Measurements from ENCODE around the gene MACROD2.

The MACROD2 gene

GRCh38 chr20:15616626-15617025, 1621.3 kb downstream of the MACROD2 start:
- no peak for DNase-seq (ENCODE audit: insufficient read length, low spot score)
- FAIRE-seq = no peak
- TF ChIP-seq, protein P1, sequence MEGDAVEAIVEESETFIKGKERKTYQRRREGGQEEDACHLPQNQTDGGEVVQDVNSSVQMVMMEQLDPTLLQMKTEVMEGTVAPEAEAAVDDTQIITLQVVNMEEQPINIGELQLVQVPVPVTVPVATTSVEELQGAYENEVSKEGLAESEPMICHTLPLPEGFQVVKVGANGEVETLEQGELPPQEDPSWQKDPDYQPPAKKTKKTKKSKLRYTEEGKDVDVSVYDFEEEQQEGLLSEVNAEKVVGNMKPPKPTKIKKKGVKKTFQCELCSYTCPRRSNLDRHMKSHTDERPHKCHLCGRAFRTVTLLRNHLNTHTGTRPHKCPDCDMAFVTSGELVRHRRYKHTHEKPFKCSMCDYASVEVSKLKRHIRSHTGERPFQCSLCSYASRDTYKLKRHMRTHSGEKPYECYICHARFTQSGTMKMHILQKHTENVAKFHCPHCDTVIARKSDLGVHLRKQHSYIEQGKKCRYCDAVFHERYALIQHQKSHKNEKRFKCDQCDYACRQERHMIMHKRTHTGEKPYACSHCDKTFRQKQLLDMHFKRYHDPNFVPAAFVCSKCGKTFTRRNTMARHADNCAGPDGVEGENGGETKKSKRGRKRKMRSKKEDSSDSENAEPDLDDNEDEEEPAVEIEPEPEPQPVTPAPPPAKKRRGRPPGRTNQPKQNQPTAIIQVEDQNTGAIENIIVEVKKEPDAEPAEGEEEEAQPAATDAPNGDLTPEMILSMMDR (IDR thresholded peaks at IDR 0.05; ENCODE audit: insufficient read depth, missing control alignments) = no peak

- DNase-seq (ENCODE audit: insufficient read length, low spot score) (no peak), FAIRE-seq (no peak)
- TF ChIP-seq, protein P1 (IDR thresholded peaks at IDR 0.05; ENCODE audit: insufficient read depth, missing control alignments) = no peak
Observed at GRCh38 chr20:15618110-15618509, 1622.8 kb downstream of the MACROD2 start.

DNA sequence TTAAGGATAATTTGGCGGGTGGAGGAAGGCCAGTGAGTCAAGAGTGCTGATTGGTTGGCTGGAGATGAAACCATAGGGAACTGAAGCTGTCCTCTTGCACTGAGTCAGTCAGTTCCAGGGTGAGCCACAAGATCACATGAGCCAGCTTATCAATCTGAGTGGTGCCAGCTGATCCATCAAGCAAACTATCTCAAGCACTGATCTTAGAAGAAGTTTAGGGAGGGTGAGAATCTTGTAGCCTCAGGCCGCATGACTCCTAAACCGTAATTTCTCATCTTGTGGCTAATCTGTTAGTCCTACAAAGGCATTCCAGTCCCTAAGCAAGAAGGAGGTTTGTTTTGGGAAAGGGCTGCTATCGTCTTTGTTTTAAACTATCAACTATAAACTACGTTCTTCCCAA, 1623.6 kb downstream of the MACROD2 start:
- no peak for DNase-seq (ENCODE audit: insufficient read length, low spot score)
- FAIRE-seq = no peak
- TF ChIP-seq, protein P1 (IDR thresholded peaks at IDR 0.05; ENCODE audit: insufficient read depth, missing control alignments) = no peak

- TF ChIP-seq, protein P1 (IDR thresholded peaks at IDR 0.05; ENCODE audit: insufficient read depth, missing control alignments) = no peak
- no peak for FAIRE-seq
Observed at GRCh38 chr20:15619341-15619740, 1624.0 kb downstream of the MACROD2 start.

GRCh38 chr20:15619816-15620215, 1624.5 kb downstream of the MACROD2 start:
- DNase-seq (ENCODE audit: insufficient read length, low spot score) (no peak), FAIRE-seq (no peak)
- TF ChIP-seq, protein P1 (IDR thresholded peaks at IDR 0.05; ENCODE audit: insufficient read depth, missing control alignments) = no peak

More at GRCh38 chr20:15619341-15619740, 1624.0 kb downstream of the MACROD2 start:
- no peak for DNase-seq (ENCODE audit: insufficient read length, low spot score)

DNA sequence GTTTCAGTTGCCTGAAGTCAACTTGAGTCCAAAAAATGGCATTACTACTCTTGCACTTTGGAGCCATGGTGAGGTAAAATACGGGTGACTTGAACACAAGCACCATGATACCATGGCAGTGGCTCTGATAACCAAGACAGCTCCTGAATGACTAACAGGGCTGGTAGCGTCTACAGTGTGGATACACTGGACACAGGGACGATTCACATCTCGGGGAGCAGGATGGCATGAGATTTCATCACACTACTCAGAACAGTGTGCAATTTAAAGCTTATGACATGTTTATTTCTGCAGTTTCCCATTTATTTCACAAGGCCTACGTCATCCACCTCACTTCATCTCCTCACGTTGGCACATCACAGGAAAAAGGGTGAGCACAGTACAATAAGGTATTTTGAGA, 1627.1 kb downstream of the MACROD2 start:
- DNase-seq (ENCODE audit: insufficient read length, low spot score) (no peak), FAIRE-seq (no peak)
- TF ChIP-seq, protein P1 (IDR thresholded peaks at IDR 0.05; ENCODE audit: insufficient read depth, missing control alignments) = no peak

- DNase-seq (ENCODE audit: insufficient read length, low spot score) (no peak), FAIRE-seq (no peak)
- TF ChIP-seq, protein P1 (IDR thresholded peaks at IDR 0.05; ENCODE audit: insufficient read depth, missing control alignments) = no peak
Observed at GRCh38 chr20:15623215-15623614, 1627.9 kb downstream of the MACROD2 start.

Data from D721Med (cell line).